OCI-LY7 (cell line): ENCODE measurements around the gene FAAP20. TPM values are rescaled to one million over a fixed set of nuclear protein-coding genes. Genes with fewer than 3 reads are reported as not detected.

Source experiments
- BruUV-seq: library from RNA; stranded (reverse); fragments of 400-500 nt; replicated peaks from 2 replicates; lab custom pipeline; 2021; lab: Mats Ljungman, UMichigan
- CTCF ChIA-PET: fragments of 300-600 bp; sonication (Branson Sonifier 250); formaldehyde crosslinking; loops from one replicate; lab custom pipeline; 2022; ENCODE audit warnings: antibody characterized with exemption; ENCODE audit not compliant: unreplicated experiment; lab: Charles Lee
- POLR2A ChIA-PET: fragments of 300-600 bp; sonication (Branson Sonifier 250); formaldehyde crosslinking; loops from one replicate; lab custom pipeline; 2022; ENCODE audit warnings: antibody characterized with exemption; lab: Charles Lee
- DNase-seq: peaks from one replicate; pipeline ENCODE4 v3.0.0-alpha.2; 2015; ENCODE audit warnings: low spot score
- H2AFZ ChIP-seq: fragments of 200-600 bp; sonication (generic), shearing (Covaris generic); 2 replicates; pipeline ENCODE4 v1.6.1; 2014; ENCODE audit warnings: mild to moderate bottlenecking, antibody characterized with exemption, low read length, moderate library complexity
- H3K27ac ChIP-seq: fragments of 200-600 bp; sonication (generic); 2 replicates; pipeline ENCODE4 v1.5.1; 2014; ENCODE audit warnings: mixed run types, low read depth, mild to moderate bottlenecking, moderate library complexity, low read length, inconsistent platforms; ENCODE audit not compliant: poor library complexity, severe bottlenecking
- H3K36me3 ChIP-seq: fragments of 200-600 bp; sonication (generic); 2 replicates; pipeline ENCODE4 v1.6.1; 2014; ENCODE audit warnings: mild to moderate bottlenecking, antibody characterized with exemption, low read length, moderate library complexity, mixed read lengths; ENCODE audit not compliant: insufficient read depth
- H3K4me1 ChIP-seq: fragments of 200-600 bp; sonication (generic); 2 replicates; pipeline ENCODE4 v1.5.1; 2014; ENCODE audit warnings: mild to moderate bottlenecking, low read length; ENCODE audit not compliant: insufficient read depth, poor library complexity, severe bottlenecking
- H3K4me2 ChIP-seq: fragments of 200-600 bp; sonication (generic); 2 replicates; pipeline ENCODE4 v1.6.1; 2014; ENCODE audit warnings: mild to moderate bottlenecking, low read length
- H3K4me3 ChIP-seq: fragments of 200-600 bp; sonication (generic); 2 replicates; pipeline ENCODE4 v1.5.1; 2014; ENCODE audit warnings: mild to moderate bottlenecking, low read depth, low read length; ENCODE audit not compliant: poor library complexity, severe bottlenecking
- H3K79me2 ChIP-seq: fragments of 200-600 bp; sonication (generic); 2 replicates; pipeline ENCODE4 v1.6.1; 2016; ENCODE audit warnings: low read depth, mild to moderate bottlenecking, low read length, moderate library complexity, mixed read lengths; ENCODE audit not compliant: insufficient read depth
- H3K9me2 ChIP-seq: fragments of 200-600 bp; sonication (generic); 2 replicates; pipeline ENCODE4 v1.6.1; 2016; ENCODE audit warnings: mild to moderate bottlenecking, low read length, mixed read lengths; ENCODE audit not compliant: insufficient read depth
- H3K9me3 ChIP-seq: fragments of 200-600 bp; sonication (generic); 2 replicates; pipeline ENCODE4 v1.6.1; 2014; ENCODE audit warnings: mild to moderate bottlenecking, mixed run types, low read length, mixed read lengths
- H4K20me1 ChIP-seq: fragments of 200-600 bp; sonication (generic); 2 replicates; pipeline ENCODE4 v1.6.1; 2014; ENCODE audit warnings: mild to moderate bottlenecking, antibody characterized with exemption, low read length, moderate library complexity, mixed read lengths; ENCODE audit not compliant: insufficient read depth
- CTCF ChIP-seq: fragments of 200-600 bp; sonication (generic); conservative IDR thresholded peaks from 2 replicates; pipeline ENCODE4 v1.5.1; 2014; ENCODE audit warnings: mild to moderate bottlenecking, antibody characterized with exemption, low read length, moderate library complexity, mixed read lengths
- EZH2phosphoT487 ChIP-seq: fragments of 200-600 bp; sonication (generic); IDR thresholded peaks from 2 replicates; pipeline ENCODE4 v1.6.1; 2018; ENCODE audit warnings: low read depth, borderline replicate concordance, mild to moderate bottlenecking, mixed run types, antibody characterized with exemption, low read length, moderate library complexity, mixed read lengths
- intact Hi-C: fragments of 100-400 bp; cut with micrococcal nuclease; formaldehyde crosslinking; loops from one replicate; pipeline ENCODE4 v1.10.0; 2022; ENCODE audit not compliant: unreplicated experiment
- total RNA-seq, 2 experiments: library from RNA; depleted of rRNA in 1 of 2; stranded (reverse); fragments of >200 nt in 1 of 2; shearing (Covaris generic) in 1 of 2; gene quantifications; 2 replicates each; pipeline ENCODE4 v1.2.3, GENCODE V29; 2014 to 2022

Gene FAAP20
- total RNA-seq, 2 experiments from 2014 or later = 47.4 to 55.7 TPM

GRCh38 chr1:2189459-2190425, 4.8 kb downstream of the FAAP20 start:
- peak overlapping the region; percentile 86 for H3K4me2 ChIP-seq
- H3K9me3 ChIP-seq = no peaks in the 10 kb centered on the region
- H3K4me3 ChIP-seq = peak overlapping the region; percentile 67
- peaks cover 30% of the 10 kb centered on the region for H3K4me1 ChIP-seq
- no peak for TF ChIP-seq CTCF
- TF ChIP-seq EZH2phosphoT487 = no peak
- ChIA-PET CTCF (interaction anchor here (0.6 kb wide), 1 partner anchor 1431 kb away, joined by 3 read pairs; no protein-coding TSS in a partner anchor), POLR2A (interaction anchor here (0.6 to 1.3 kb wide), 4 partner anchors 11 to 200 kb away, joined by 3 to 6 read pairs (median 4); no protein-coding TSS in a partner anchor)
- BruUV-seq = no TSS peak
- intact Hi-C loops = no loop called here
- peak; percentile 88 for DNase-seq
- H2AFZ ChIP-seq = peak overlapping the region; percentile 70; the same call in 1 of the 2 replicates
- H3K79me2 ChIP-seq = no peaks in the 10 kb centered on the region
- H3K27ac ChIP-seq = peak overlapping the region; percentile 45
- H3K36me3 ChIP-seq = no peaks in the 10 kb centered on the region
- no peaks in the 10 kb centered on the region for H3K9me2 ChIP-seq
- no peaks in the 10 kb centered on the region for H4K20me1 ChIP-seq

GRCh38 chr1:2188336-2188735, 6.2 kb downstream of the FAAP20 start:
- H3K4me2 ChIP-seq = no peak overlapping the region
- DNase-seq = no peak
- CTCF ChIA-PET = no interaction called here
- no peak overlapping the region for H3K27ac ChIP-seq
- TF ChIP-seq EZH2phosphoT487 (no peak), CTCF (no peak)
- POLR2A ChIA-PET = no interaction called here
- no peak overlapping the region for H2AFZ ChIP-seq
- no peak overlapping the region for H3K4me3 ChIP-seq
- no peaks in the 10 kb centered on the region for H3K36me3 ChIP-seq
- BruUV-seq = no TSS peak
- H3K9me3 ChIP-seq = no peaks in the 10 kb centered on the region
- no peaks in the 10 kb centered on the region for H3K9me2 ChIP-seq
- no peaks in the 10 kb centered on the region for H4K20me1 ChIP-seq
- no peaks in the 10 kb centered on the region for H3K79me2 ChIP-seq
- H3K4me1 ChIP-seq = peaks cover 23% of the 10 kb centered on the region
- intact Hi-C loops = no loop called here
